ENCODE results near the gene FNIP2.

The FNIP2 gene

GRCh38 chr4:158812543-158812942 lies 43.7 kb downstream of the FNIP2 start:
- TF ChIP-seq CTCF (conservative IDR thresholded peaks at IDR 0.05; ENCODE audit: control insufficient read depth, insufficient read depth, low read depth, low read length): no peak
- no peak overlapping the region for H3K4me3 ChIP-seq (ENCODE audit: control insufficient read depth, low read depth, low read length)

GRCh38 chr4:158813113-158813512 lies 44.3 kb downstream of the FNIP2 start:
- no peak overlapping the region for H3K4me3 ChIP-seq (ENCODE audit: control insufficient read depth, low read depth, low read length)
- TF ChIP-seq CTCF (conservative IDR thresholded peaks at IDR 0.05; ENCODE audit: control insufficient read depth, insufficient read depth, low read depth, low read length): no peak
- no peak for DNase-seq (ENCODE audit: low read depth)

More at GRCh38 chr4:158812543-158812942, 43.7 kb downstream of the FNIP2 start:
- no peak for DNase-seq (ENCODE audit: low read depth)

GRCh38 chr4:158814207-158814606 lies 45.4 kb downstream of the FNIP2 start:
- DNase-seq (ENCODE audit: low read depth): no peak
- H3K4me3 ChIP-seq (ENCODE audit: control insufficient read depth, low read depth, low read length): no peak overlapping the region
- TF ChIP-seq CTCF (conservative IDR thresholded peaks at IDR 0.05; ENCODE audit: control insufficient read depth, insufficient read depth, low read depth, low read length): no peak

- no peak for TF ChIP-seq CTCF (conservative IDR thresholded peaks at IDR 0.05; ENCODE audit: control insufficient read depth, insufficient read depth, low read depth, low read length)
- no peak overlapping the region for H3K4me3 ChIP-seq (ENCODE audit: control insufficient read depth, low read depth, low read length)
Measured at GRCh38 chr4:158814636-158815330, 46.0 kb downstream of the FNIP2 start.

GRCh38 chr4:158816955-158817354 lies 48.1 kb downstream of the FNIP2 start:
- no peak for DNase-seq (ENCODE audit: low read depth)
- H3K4me3 ChIP-seq (ENCODE audit: control insufficient read depth, low read depth, low read length): no peak overlapping the region
- TF ChIP-seq CTCF (conservative IDR thresholded peaks at IDR 0.05; ENCODE audit: control insufficient read depth, insufficient read depth, low read depth, low read length): no peak

More at GRCh38 chr4:158814636-158815330, 46.0 kb downstream of the FNIP2 start:
- DNase-seq (ENCODE audit: low read depth): peak; percentile 26

GRCh38 chr4:158817562-158818296 lies 48.9 kb downstream of the FNIP2 start:
- no peak overlapping the region for H3K4me3 ChIP-seq (ENCODE audit: control insufficient read depth, low read depth, low read length)
- TF ChIP-seq CTCF (conservative IDR thresholded peaks at IDR 0.05; ENCODE audit: control insufficient read depth, insufficient read depth, low read depth, low read length): no peak
- peak; percentile 6 for DNase-seq (ENCODE audit: low read depth)

Data from fibroblast of mammary gland (primary cell).